Transverse colon (tissue), 4 donors: ENCODE data around the gene CCDC8. TPM values are rescaled to one million over a fixed set of nuclear protein-coding genes. Genes with fewer than 3 reads are reported as not detected.

Source experiments
- DNase-seq: peaks from one replicate; pipeline ENCODE4 v3.0.0-alpha.2; 2019
- H3K27ac ChIP-seq, 4 donors: fragments of 200-600 bp; sonication (generic); 2 replicates each; pipeline ENCODE4 v1.5.1; 2016 to 2018; ENCODE audit warnings: inconsistent platforms in 4 of 4
- H3K27me3 ChIP-seq: fragments of 200-600 bp; sonication (generic); 2 replicates; pipeline ENCODE4 v1.5.1; 2017; ENCODE audit warnings: inconsistent platforms
- H3K36me3 ChIP-seq, 4 donors: fragments of 200-600 bp; sonication (generic); 2 replicates each; pipeline ENCODE4 v1.5.1; 2017 to 2019; ENCODE audit warnings: inconsistent platforms in 4 of 4
- H3K4me1 ChIP-seq, 4 donors: fragments of 200-600 bp; sonication (generic); 2 replicates each; pipeline ENCODE4 v1.5.1; 2017 to 2020; ENCODE audit warnings: inconsistent platforms in 4 of 4
- H3K4me3 ChIP-seq, 4 donors: fragments of 200-600 bp; sonication (generic); 1 replicate in 1 of 4; 2 replicates in 3 of 4; pipeline versions ENCODE4 v1.5.1 to v1.6.1; 2017 to 2019; ENCODE audit warnings: inconsistent platforms in 4 of 4
- H3K9me3 ChIP-seq, 2 donors: fragments of 200-600 bp; sonication (generic); 2 replicates each; pipeline ENCODE4 v1.5.1; 2017 to 2019; ENCODE audit warnings: inconsistent platforms in 2 of 2
- EP300 ChIP-seq: sonication (generic); formaldehyde crosslinking; IDR thresholded peaks from one replicate; pipeline ENCODE4 v1.6.1; 2017; ENCODE audit warnings: antibody characterized with exemption, low read depth
- POLR2A ChIP-seq: fragments of 450-650 bp; IDR thresholded peaks from one replicate; pipeline ENCODE4 v1.6.1; 2016; ENCODE audit warnings: antibody characterized with exemption, mild to moderate bottlenecking, moderate library complexity
- POLR2AphosphoS5 ChIP-seq, 3 donors: sonication (generic); formaldehyde crosslinking; IDR thresholded peaks; one replicate each; pipeline ENCODE4 v1.6.1; 2016; ENCODE audit warnings: antibody characterized with exemption in 3 of 3
- WGBS, 2 donors: methylation state at CpG; one replicate each; pipeline ENCODE4 v1.1.5; 2018; ENCODE audit warnings: low coverage in 1 of 2; 5-methylcytosine and 5-hydroxymethylcytosine counted together
- in situ Hi-C, 4 donors: fragments of 200-750 bp; cut with MboI; loops; one replicate each; pipeline versions ENCODE4 v1.15.0 to v1.15.1; 2017; ENCODE audit warnings: low sequenced_read_pairs in 3 of 4, low pct_ligation_motif_present in 1 of 4, low pct_unique_long_range_greater_than_20kb in 1 of 4
- intact Hi-C: fragments of 100-400 bp; cut with DNase I; formaldehyde crosslinking; loops from one replicate; pipeline ENCODE4 v1.15.1; 2023; ENCODE audit warnings: low total_unique reads
- total RNA-seq, 4 donors: library from RNA; depleted of rRNA; stranded (reverse); fragments of >200 nt; gene quantifications; one replicate each; pipeline ENCODE4 v1.1.0, GENCODE V29; 2016
- TF ChIP-seq, protein P1 (sequence below), 5 experiments: fragments of 200-600 bp in 3 of 5; fragments of 450-650 bp in 2 of 5; sonication (generic) in 3 of 5; IDR thresholded peaks; 1 replicate in 2 of 5; 2 replicates in 3 of 5; pipeline ENCODE4 v1.5.1; 2016 to 2017; ENCODE audit warnings: antibody characterized with exemption in 5 of 5, inconsistent platforms in 3 of 5, mild to moderate bottlenecking in 2 of 5, moderate library complexity in 1 of 5

CCDC8 gene, protein sequence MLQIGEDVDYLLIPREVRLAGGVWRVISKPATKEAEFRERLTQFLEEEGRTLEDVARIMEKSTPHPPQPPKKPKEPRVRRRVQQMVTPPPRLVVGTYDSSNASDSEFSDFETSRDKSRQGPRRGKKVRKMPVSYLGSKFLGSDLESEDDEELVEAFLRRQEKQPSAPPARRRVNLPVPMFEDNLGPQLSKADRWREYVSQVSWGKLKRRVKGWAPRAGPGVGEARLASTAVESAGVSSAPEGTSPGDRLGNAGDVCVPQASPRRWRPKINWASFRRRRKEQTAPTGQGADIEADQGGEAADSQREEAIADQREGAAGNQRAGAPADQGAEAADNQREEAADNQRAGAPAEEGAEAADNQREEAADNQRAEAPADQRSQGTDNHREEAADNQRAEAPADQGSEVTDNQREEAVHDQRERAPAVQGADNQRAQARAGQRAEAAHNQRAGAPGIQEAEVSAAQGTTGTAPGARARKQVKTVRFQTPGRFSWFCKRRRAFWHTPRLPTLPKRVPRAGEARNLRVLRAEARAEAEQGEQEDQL
- 1 to 10 TPM in 3 of 4 donors, under 1 TPM in 1; 0.40 to 1.9 (median 1.2) TPM for total RNA-seq

DNA sequence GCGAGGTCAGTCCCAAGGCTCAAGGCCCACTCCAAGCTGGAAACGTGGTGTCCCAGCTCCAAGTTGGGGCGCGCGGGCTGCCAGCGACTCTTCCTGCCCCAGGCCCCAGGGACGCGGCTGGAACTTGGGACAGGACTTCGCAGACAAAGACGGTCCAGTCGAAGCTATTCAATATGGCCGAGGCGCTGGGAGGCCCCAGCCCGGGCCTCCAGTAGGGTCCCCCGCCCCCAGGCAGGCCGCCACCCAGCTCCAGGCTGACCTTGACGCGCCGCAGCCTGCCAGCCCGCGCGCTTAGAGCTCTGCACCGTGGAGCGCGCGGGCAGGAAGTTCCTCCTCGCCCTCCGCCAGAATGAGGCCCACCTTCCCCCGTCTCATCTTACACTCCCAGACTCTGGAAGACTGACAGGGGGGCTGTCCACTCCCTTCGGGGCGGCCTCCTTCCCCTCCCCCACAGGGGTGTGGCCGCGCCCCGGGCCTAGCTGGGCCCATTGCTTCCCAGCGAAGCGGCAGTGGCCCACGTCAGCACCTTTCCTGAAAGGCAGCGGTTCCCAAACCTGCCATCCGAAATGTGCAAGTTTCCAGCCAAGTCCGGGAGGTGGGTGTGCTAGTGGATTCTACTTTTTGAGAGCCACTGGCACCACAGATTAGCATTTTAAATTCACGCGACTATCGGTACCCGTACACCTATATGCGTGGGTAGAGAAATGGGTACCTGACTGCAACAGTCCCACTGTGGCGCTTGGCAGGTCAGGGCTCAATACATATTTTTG, at the start of gene CCDC8:
TSS of gene CCDC8 (minus strand) at position 303 of the 770 bp plus-strand sequence. CDS start 754 bp downstream, outside the sequence.
- DNase-seq, result peak; percentile 57
- in situ Hi-C loops, result no loop called here
- TF ChIP-seq POLR2AphosphoS5 (IDR thresholded peaks at IDR 0.05) (peak; percentile 63 to 81 (median 70)), POLR2A (peak; percentile 48), EP300 (no peak)
- TF ChIP-seq, protein P1, sequence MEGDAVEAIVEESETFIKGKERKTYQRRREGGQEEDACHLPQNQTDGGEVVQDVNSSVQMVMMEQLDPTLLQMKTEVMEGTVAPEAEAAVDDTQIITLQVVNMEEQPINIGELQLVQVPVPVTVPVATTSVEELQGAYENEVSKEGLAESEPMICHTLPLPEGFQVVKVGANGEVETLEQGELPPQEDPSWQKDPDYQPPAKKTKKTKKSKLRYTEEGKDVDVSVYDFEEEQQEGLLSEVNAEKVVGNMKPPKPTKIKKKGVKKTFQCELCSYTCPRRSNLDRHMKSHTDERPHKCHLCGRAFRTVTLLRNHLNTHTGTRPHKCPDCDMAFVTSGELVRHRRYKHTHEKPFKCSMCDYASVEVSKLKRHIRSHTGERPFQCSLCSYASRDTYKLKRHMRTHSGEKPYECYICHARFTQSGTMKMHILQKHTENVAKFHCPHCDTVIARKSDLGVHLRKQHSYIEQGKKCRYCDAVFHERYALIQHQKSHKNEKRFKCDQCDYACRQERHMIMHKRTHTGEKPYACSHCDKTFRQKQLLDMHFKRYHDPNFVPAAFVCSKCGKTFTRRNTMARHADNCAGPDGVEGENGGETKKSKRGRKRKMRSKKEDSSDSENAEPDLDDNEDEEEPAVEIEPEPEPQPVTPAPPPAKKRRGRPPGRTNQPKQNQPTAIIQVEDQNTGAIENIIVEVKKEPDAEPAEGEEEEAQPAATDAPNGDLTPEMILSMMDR (IDR thresholded peaks at IDR 0.05), result no peak
- intact Hi-C loops, result no loop called here
- H3K36me3 ChIP-seq, result no peaks in the 10 kb centered on the region
- WGBS, 2 donors, result 33 to 80% methylated on average over 3 to 31 of the region's 46 CpGs
- no peaks in the 10 kb centered on the region for H3K9me3 ChIP-seq
- H3K4me1 ChIP-seq, result peaks cover 0 to 26% (median 18%) of the 10 kb centered on the region in 4 donors
- peak within 1 kb of the TSS; percentile 48 to 76 (median 58) for H3K27ac ChIP-seq
- peaks cover 96% of the 10 kb centered on the region for H3K27me3 ChIP-seq
- H3K4me3 ChIP-seq, result peak within 1 kb of the TSS; percentile 13 to 42 (median 23)

DNA sequence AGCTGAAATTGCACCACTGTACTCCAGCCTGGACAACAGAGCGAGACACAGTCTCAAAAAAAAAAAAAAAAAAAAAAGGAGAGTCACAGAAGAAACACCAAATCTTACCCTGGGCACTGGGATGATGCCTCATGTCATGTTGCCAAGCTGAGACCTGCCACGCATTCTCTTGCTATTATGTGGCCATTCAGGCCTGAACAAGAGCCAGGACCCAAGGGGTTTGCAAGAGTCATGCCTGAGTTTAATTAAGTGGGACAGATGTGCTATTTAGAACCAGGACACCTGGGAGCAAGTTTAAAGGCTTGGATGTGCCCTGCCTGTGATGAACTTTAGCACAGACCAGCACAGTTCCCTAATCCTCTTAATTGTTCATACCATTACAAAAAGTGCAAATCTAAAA, 48.2 kb upstream of the CCDC8 start:
- Histone ChIP-seq H3K36me3 (no peaks in the 10 kb centered on the region), H3K4me1 (peaks cover 0 to 2% (median 0%) of the 10 kb centered on the region in 4 donors), H3K27me3 (peaks cover 3% of the 10 kb centered on the region), H3K4me3 (no peak overlapping the region), H3K27ac (no peak overlapping the region), H3K9me3 (no peaks in the 10 kb centered on the region)
- 76% methylated on average over 2 of the region's 2 CpGs; no CpG with 5 or more reads in 1 of the 2 donors for WGBS, 2 donors
- intact Hi-C loops (no loop called here), in situ Hi-C loops (no loop called here)
- no peak for DNase-seq
- TF ChIP-seq, protein P1 (IDR thresholded peaks at IDR 0.05), result no peak
- TF ChIP-seq POLR2AphosphoS5 (IDR thresholded peaks at IDR 0.05), result no peak
- TF ChIP-seq EP300, result no peak
- TF ChIP-seq POLR2A, result no peak

DNA sequence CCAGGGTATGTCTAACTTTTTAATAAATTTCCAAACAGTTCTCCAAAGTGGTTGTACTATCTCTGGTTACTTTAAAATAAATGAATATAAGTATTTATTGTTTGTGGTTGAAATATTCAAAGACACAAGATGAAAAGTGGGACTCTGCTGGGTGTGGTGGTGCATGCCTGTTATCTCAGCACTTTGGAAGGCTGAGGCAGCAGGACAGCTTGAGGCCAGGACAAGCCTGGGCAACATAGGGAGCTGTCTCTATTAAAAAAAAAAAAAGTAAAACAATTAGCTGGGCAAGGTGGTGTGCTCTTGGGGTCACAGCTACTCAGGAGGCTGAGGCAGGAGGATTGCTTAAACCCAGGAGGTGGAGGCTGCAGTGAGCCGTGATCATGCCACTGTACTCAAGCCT, 47.6 kb upstream of the CCDC8 start:
- TF ChIP-seq POLR2A, result no peak
- TF ChIP-seq, protein P1 (IDR thresholded peaks at IDR 0.05), result no peak
- TF ChIP-seq EP300, result no peak
- TF ChIP-seq POLR2AphosphoS5 (IDR thresholded peaks at IDR 0.05), result no peak
- H3K4me3 ChIP-seq, result no peak overlapping the region
- H3K36me3 ChIP-seq, result no peaks in the 10 kb centered on the region
- peaks cover 0 to 8% (median 0%) of the 10 kb centered on the region in 4 donors for H3K4me1 ChIP-seq
- H3K27me3 ChIP-seq, result peaks cover 3% of the 10 kb centered on the region
- 80 to 94% methylated on average over 1 of the region's 1 CpG for WGBS, 2 donors
- no peak overlapping the region for H3K27ac ChIP-seq
- intact Hi-C loops (no loop called here), in situ Hi-C loops (no loop called here)
- no peak for DNase-seq
- H3K9me3 ChIP-seq, result no peaks in the 10 kb centered on the region

DNA sequence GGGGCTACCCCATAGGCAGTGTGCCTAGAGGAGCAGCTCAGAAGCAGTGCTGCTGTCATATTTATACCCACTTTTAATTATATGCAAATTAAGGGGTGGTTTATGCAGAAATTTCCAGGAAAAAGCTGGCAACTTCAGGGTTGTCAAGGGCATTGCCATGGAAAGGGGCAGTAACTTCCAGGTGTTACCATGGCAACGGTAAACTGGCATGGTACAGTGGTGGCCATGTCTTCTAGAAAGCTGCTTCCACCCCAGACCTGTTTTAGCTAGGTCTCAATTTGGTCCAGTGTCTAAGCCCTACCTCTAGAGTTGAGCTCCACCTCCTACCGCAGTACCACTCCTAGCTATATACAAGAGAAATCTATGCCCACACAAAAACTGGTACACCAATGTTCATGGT, 46.7 kb upstream of the CCDC8 start:
- intact Hi-C loops (no loop called here), in situ Hi-C loops (no loop called here)
- Histone ChIP-seq H3K36me3 (no peaks in the 10 kb centered on the region), H3K4me3 (no peak overlapping the region), H3K4me1 (peaks cover 0 to 8% (median 0%) of the 10 kb centered on the region in 4 donors), H3K9me3 (no peaks in the 10 kb centered on the region), H3K27ac (no peak overlapping the region), H3K27me3 (peaks cover 3% of the 10 kb centered on the region)
- WGBS, 2 donors, result 74 to 100% methylated on average over 1 to 2 of the region's 2 CpGs
- no peak for DNase-seq
- TF ChIP-seq POLR2A (no peak), EP300 (no peak), POLR2AphosphoS5 (IDR thresholded peaks at IDR 0.05) (no peak)
- TF ChIP-seq, protein P1 (IDR thresholded peaks at IDR 0.05), result no peak
